HuH-7.5 (cell line): ENCODE results near the gene RELL2.

Experiments used
- DNase-seq: peaks from one replicate; pipeline ENCODE4 v3.0.0; 2011; ENCODE audit warnings: low spot score

The RELL2 gene

DNA sequence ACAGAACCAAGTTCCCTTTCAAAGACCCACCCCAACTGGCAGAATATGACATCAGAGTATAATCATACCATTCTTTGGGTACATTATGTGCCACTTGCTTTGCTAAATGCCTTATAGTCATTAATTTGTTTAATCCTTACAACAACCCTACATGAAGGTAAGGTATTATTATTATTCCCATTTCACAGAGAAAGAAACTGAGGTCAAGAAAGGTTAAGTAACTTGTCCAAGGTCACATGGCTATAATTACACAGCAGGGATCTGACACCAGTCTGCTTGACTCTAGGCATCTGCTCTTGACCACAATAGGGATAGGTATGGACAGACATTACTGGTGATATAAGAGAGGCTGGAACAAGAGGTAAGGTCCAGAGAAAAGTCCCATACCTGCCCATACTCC, 13.2 kb downstream of the RELL2 start:
- no peak for DNase-seq

DNA sequence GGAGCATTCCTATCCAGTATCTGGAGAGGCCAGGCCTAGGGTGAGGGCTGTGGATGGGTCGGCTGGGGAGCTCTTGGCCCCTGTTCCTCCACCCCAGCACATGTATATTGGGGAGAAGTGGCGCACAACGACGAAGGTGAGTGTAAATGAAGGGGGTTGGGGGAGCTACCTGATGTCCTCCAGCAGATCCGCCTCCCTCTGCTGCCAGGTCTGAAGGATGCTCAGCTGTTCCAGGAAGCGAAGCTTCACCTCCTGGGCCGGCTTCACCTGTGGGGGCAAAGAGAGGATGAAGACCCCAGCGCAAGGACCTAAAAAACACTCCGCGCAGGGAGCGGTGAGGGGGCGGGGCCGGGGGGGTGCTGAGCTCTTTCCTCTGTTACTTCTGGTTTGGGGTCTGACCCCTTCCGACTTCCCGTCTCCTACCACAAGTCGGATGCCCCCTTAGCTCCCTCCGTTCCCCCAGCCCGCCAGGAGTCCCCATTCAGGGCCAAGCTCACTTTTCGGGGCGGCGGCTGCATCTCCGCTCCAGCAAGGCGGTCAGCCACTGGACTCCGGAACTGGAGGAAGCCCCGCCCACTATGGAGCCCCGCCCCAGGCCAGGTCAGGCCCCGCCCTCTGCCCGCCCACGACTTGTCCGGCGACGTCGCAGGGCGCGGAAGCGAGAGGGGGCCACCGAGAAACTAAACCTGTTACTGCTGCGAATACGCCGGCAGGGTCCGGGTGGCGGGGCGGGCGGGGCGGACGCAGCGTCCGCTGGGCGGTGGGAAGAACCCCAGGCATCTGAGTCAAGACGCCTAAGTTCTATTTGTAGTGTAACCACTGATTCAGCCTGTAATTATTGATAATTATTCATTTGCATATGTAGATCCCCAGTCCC, 14.3 kb downstream of the RELL2 start, which contains the start of gene FCHSD1:
FCHSD1 (minus strand) TSS at position 568 of the 877 bp plus-strand sequence; CDS start at position 518, 50 bp downstream.
- DNase-seq: peak; percentile 92

DNA sequence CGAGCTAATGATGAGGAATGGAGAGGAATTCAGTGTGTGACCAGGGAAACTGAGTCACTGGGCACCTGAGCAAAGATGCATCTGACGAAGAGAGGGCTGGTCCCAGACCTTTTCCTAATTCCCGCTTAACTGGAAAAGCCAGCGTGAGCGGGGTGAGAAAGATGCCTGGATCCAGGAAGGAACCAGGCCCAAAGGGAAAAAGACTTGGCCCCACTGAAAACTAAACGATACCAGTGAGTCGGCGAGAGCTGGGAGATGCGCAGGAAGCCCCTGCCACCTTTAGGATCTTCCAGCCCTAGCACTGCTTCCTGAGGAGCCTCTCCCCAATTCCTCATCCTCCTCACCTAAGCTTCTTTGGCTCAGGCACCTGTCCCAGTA, 14.9 kb downstream of the RELL2 start:
- DNase-seq: peak; percentile 36

DNA sequence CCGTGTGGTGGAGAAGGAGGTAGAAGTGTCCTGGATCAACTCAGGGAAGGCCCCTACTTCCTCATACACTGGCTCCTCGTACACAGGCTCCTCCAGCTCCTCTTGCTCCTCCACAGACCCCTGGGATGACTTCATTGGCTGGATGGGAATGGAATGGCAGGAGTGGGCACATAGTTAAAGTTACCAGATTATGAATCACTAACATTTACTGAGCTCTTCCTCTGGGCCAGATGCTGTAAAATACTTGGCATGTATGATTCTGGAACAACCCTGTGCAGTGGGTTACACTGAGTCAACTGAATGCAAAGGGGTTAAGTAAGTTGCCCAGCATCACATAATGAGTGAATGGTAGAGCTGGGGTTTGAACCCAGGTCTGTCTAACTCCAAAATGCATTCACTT, 17.5 kb downstream of the RELL2 start:
- no peak for DNase-seq

DNA sequence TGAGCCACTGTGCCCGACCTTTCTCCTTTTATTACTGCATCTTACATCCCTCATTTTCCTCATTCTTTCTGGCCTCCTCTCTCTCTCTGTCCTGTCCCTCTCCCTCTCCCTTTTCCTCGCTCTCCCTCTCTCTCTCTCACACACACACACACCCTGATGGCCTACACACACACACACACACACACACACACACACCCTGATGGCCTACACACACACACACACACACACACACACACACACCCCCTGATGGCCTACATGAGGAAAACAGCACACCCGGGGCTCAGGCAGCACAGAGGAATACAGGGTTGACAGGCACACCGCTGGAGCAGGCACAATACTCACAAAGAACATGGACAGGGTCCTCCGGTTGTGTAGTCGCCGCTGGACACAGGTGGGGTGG, 18.2 kb downstream of the RELL2 start:
- DNase-seq: no peak

DNA sequence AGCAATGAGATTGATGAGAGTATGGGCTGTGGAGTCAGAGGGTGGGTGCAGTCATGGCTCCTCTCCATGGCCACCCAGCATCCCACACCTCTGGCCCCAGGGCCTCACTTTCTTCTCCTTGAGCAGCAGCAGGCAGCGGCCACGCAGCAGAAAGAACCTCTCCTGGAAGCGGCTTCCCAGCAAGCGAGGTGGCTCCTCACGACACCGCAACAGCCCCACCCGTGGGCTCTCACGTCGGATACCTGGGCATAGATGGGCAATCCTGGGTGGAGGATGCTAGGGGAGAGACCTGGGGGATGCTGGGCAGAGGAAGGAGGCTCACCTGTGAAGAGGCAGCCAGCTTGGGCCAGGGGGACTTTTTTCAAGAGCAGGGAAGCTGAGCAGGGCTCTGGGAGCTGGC, 19.6 kb downstream of the RELL2 start:
- no peak for DNase-seq

DNA sequence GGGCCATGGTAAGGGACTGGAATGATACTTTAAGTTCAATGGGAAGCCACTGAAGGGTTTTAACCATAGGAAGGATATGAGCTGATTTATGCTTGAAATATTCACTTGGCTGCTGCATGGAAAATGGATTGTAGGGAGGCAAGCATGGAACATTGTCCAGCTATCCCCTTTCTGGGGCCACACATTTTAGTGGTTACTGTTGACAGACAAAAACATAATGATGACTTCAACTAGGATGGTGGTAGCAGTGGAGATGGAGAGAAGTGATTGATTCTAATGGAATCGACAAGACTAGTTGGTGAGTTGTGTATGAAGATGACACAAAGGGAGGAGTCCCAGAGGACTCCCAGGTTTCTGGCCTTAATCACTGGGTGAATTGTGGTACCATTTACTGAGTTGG, 20.6 kb downstream of the RELL2 start:
- no peak for DNase-seq

DNA sequence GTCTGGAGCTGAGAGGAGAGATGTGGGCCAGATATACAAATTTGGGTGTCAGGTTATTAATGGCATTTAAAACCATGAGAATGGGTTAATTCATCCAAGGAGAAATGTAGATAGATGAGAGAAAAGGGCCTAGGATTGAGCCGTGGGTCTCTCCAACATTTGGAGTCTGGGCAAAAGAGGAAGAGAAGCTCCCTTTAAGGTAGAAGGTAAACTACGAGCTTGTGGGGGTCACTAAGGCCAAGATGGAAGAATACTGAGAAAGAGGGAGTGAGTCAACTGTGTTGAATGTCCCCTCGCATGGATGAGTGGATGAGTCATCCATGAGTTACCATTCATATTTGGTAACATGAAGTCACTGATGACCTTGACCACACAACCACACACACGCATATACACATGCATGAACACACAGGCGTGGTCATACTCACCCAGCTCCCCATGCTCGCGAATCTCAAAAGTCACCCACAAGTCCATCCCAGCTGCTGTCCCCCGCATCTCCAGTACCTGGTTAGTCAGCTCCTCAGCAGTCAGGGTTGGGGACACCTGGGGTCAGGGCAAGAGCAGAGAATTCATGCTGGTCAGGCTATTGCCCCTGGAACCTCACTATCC, 21.2 kb downstream of the RELL2 start:
- no peak for DNase-seq

DNA sequence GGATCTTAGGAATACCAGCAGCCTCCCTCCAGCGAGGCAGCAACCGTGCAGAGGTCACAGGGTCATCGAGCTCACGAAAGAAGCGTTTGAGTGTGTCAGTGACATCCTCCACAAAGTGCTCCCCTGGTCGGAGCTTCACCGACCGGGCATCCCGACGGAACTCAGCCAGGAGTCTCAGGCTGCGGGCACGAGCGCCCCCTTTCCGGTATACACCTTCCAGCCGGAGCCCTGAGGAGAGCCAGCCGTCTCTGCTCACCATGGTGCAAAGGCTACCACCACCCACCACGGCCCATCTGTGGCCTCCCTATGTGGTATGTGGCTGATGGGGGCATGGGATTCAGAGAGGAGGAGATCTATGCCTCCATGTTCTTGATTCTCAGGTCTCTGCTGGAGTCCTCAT, 25.2 kb downstream of the RELL2 start:
- no peak for DNase-seq

DNA sequence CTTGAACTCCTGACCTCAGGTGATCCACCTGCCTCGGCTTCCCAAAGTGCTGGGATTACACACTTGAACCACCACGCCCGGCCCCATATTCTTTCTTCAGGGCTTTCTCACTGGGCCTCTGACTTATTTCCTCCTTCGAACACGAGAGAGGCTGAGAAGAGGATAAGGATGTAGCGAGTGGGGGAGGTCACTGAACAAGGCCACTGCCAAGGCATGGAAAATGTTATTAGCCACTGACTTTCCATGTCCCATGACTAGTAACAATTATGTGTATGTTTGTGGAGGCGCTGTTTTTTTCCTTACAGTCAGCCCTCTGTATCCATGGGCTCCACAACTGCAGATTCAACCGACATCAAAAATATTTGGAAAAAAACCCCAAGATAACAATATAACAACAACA, 26.7 kb downstream of the RELL2 start:
- DNase-seq: no peak

DNA sequence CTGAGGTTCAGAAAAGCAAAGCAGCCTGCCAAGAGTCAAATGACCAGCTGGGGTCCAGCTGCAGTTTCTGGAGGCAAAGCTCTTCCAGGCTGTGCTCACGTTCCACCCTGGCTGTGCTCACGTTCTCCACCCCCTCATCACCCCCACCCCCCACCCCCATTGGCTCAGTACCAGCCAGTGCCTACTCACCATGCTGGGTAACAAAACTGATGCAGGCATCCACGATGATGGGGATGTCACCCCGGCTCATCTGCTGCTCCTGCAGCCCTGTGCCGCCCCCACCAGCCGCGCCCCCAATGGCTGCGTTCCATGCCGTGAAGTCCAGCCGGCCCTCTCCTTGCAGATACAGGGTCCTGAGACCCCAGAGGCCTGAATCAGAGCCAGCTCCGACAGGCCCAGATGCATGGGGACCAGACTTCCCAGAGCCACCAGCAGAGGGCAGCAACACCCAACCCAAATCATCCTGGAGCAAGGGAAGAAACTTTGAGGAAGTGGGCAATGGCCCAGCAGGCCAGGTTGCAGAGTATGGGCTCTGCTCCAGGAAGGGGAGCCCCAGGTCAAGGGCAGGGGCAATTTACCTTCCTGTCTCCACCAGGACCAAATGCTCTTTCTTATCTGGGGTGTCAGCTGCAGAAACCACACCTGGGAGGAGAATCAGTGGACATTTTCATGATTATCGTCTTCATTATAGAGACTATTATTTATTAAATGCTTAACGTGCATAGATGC, 28.1 kb downstream of the RELL2 start:
- DNase-seq: peak; percentile 82

DNA sequence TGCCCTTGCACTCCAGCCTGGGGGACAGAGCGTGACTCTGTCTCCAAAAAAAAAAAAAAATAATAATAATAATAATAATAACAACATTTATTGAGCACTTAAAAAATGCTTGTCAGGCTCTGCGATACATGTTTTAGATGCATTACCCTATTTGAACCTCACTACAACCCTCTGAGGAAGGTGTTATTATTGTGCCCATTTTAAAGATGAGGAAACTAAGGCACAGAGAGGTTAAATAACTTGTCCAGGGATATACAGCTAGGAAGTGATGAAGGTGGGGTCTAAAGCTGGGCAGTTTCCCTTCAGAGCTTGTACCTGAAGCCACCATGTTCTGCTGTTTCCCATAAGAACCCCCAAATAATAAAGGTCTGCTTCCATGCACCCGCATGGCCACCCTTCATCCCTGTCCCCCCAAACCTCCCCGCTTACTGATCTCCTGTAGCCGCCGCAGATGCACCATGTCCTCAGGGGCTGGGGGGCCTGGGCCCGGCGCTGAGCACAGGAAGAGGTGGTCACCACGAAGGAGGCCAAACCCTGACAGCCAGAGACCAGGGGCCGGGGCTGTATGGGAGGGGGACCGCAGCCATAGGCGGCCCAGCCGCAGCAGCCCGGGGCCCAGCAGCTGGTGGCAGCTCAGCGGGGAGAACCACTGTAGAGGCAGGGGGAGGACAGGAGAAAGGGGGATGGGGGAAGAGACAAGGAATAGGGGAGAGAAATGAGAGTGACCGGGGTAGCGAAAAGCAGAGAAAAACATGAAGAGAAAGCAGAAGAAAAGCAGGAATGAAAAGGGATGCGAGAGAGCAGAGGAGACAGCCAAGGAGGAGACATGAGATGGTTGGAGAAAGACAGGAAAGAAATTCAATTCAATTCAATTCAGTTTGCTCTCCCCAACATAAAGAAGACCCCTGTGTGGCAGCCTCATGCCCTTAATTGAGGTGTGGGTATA, 29.5 kb downstream of the RELL2 start:
- DNase-seq: no peak

DNA sequence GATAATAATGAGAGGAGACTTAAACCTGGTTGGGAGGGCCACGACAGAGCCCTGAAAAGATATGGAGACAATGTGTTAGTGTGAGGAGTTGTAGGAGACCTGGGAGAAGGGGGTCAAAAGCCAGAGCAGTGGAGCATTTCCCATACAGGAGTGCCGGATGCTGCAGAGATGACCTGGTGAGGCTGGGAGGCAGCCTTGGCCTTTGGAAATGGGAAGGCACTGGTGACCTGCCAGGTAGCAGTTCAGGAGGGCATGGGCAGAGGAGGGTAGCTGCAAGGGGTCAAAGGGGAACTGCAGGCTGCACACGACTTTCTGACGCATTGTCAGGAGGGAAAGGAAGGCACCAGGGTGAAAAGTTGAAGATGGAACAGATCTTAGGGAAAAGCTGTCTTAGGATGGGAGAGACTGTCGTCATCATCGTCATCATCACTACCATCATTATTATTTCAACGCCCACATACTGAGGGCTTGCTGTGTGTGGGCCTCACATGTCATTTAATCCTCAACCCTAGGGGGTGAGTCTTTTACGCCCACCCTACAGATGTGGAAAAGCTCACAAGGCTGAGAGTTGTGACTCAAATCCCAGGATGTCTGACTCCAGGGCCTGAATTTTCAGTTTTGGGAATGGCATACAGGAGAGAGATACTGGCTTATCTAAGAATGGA, 31.9 kb downstream of the RELL2 start:
- no peak for DNase-seq

DNA sequence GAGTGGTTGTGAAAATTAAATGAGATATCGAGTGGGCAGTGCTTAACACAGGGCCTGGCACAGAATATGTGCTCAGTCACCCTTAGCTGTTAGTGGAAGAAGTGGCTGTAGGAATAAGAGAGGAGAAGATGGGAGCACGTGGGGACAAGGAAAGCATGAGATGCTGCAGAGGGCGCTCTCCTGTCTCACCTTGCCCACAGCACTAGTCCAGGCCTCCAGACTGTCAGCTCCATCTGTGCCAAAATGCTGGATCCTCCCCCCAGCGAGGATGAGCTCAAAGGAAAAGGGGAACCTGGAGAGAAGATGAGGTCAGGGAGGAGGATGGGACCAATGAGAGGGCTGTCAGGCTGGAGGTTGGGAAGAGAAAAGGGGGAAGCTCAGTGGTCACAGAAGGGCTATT, 32.7 kb downstream of the RELL2 start:
- DNase-seq: no peak

DNA sequence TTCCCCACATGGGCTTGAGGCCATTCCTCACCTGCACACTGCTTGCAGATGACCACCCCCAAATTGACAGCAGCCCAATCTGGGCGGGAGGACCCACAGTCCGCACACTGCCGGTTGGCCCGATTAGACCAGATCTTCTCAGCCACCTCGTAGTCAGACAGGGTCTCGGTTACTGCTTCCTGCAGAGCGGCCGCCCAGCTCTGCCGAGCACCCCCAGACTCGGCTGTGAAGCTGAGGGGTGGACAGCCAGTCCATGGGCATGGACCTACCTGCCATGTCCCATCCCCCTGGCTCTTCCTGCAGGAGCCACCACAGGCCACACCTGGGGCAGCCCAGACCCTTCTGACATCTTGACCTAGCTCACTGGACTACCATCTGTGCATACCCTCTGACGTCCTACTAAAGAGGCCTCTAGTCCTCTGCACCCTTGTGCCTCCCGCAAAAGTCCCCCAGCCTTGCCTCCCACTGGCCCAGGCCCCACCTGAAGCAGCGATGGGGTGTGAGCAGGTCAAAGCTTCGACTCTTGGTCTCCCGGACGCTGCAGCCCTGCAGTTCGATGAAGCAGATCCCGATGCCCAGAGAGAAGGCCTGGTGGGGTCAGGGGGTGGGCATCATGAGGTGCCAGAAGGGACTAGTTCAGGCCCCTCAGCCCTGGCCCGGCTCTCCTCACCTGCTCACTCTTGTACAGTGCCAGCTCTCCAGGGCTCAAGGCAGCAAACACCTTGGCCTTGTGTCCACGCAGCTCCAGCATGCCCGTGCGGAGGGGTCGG, 35.5 kb downstream of the RELL2 start:
- no peak for DNase-seq

DNA sequence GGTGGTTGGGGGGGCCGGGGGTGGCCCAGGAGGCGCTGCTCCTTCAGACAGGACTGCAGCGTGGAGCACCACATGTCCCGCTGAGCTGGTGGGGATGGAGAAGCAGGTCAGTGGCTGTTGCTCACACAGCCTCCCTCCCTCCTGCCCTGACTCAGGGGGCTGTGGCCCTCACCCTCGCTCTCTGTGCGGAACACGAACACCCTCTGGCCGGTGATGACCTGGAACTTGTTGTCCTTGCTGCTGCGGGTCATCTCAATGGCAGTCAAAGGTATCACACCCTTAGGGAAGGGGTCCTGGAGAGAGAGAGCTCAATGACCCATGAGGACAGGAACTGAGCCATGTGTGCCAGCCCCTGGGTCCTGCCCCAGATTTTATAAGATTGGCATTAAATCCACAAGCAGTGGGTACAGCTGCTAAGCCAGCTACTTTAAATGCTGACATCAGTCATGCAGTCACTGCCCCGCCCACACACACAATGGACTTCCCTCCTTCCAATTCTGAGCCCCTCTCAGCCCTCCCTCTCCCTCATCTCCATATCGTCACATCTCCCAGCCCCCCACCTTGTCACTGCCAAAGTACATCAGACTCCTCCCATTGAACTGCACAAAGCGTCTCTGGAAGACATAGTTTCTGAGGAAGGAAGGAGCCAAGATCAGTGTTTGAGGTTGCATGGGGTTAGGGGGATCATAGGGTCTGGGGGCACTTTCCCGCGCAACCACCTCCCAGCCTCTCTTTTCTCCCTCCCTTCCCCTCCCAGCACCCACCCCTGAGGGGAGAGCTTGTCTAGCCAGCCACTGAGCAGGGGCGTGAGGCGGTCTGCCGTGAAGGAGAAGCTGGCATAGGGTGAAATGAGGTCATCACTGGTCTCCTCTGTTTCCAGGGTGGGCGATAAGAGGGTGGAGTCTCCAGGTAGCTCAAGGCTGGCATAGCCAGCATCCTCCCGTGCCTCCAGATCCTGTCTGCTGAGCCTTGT, 36.3 kb downstream of the RELL2 start:
- DNase-seq: no peak

DNA sequence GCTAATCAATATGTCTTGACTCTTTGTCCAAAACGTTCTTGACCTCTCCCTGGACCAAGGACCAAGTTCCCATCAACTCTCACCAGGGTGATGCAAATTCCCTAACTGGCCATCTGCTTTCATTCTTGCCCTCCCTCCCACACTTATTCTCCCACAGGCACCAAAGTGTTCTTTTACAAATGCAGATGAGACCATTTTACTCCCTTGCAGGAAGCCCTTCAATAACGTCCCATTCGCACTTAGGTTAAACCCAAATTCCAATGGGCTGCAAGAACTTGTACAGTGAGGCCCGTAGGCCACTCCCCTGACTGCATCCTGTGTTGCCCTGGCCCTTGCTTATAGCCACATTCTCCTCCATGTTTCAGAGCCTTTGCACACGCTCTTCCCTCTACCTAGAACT, 38.0 kb downstream of the RELL2 start:
- DNase-seq: no peak

DNA sequence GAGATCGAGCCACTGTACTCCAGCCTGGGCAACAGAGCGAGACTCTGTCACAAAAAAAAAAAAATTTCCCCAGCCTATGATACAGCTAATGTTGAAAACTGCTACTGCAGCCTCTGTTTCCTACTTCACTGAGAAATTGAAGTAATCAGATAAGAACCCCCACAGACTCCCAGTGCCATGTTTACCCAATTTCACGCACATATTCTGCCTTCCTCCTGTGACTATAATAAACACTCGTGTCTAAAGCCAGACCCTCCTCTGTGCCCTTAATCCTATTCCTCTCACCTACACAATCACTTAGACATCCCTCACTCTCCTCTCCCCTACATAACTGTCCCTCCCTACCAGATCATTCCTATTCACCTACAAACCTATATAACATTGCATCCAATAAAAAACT, 38.9 kb downstream of the RELL2 start:
- no peak for DNase-seq

DNA sequence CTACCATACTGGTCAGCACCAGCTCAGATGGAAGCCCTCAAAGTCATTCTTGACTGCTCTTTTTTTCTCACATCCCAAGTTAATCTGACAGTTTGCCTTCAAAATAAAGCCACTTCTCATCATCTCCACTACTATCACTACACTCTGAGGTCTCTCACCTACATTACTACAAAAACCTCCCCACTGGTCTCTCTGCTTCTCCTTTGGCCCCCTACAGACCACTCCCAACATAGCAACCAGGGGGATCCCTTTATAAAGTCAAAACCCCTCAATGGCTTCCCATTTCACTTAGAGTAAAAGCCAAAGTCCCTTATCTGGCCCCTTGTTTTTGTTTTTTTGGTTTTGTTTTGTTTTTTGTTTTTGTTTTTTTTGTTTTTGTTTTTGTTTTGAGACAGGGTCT, 40.6 kb downstream of the RELL2 start:
- DNase-seq: peak; percentile 45
